Neural crest cell (in vitro differentiated cells): ENCODE measurements around the gene MUC5AC. TPM values are rescaled to one million over a fixed set of nuclear protein-coding genes. Genes with fewer than 3 reads are reported as not detected.

Experiments used
- DNase-seq: peaks from one replicate; pipeline ENCODE4 v3.0.0; 2021; ENCODE audit warnings: low read depth, mixed read lengths, low spot score
- H3K27ac Mint-ChIP-seq: one replicate; pipeline ENCODE4 v1.8.0; 2021; ENCODE audit warnings: mild to moderate bottlenecking, mixed read lengths; ENCODE audit not compliant: unreplicated experiment
- H3K27me3 Mint-ChIP-seq: 2 replicates; pipeline ENCODE4 v1.8.0; 2021; ENCODE audit warnings: low read depth, mild to moderate bottlenecking, mixed read lengths
- H3K36me3 Mint-ChIP-seq: 2 replicates; pipeline ENCODE4 v1.8.0; 2021; ENCODE audit warnings: low read depth, mild to moderate bottlenecking, mixed read lengths
- H3K4me1 Mint-ChIP-seq: 2 replicates; pipeline ENCODE4 v1.8.0; 2021; ENCODE audit warnings: mixed read lengths
- H3K4me3 Mint-ChIP-seq: one replicate; pipeline ENCODE4 v1.8.0; 2021; ENCODE audit warnings: mild to moderate bottlenecking, mixed read lengths
- H3K9me3 Mint-ChIP-seq: 2 replicates; pipeline ENCODE4 v1.8.0; 2021; ENCODE audit warnings: mixed read lengths
- total RNA-seq: library from RNA; stranded (reverse); gene quantifications from 2 replicates; pipeline ENCODE4 v1.2.1, GENCODE V29; 2021
- TF ChIP-seq, protein P1 (sequence below): fragments of 200-600 bp; sonication (generic); conservative IDR thresholded peaks from 2 replicates; pipeline ENCODE4 v1.5.0; 2021; ENCODE audit warnings: antibody characterized with exemption, mild to moderate bottlenecking

Gene MUC5AC
- total RNA-seq, 1 donor from 2014 or later, result not detected

DNA sequence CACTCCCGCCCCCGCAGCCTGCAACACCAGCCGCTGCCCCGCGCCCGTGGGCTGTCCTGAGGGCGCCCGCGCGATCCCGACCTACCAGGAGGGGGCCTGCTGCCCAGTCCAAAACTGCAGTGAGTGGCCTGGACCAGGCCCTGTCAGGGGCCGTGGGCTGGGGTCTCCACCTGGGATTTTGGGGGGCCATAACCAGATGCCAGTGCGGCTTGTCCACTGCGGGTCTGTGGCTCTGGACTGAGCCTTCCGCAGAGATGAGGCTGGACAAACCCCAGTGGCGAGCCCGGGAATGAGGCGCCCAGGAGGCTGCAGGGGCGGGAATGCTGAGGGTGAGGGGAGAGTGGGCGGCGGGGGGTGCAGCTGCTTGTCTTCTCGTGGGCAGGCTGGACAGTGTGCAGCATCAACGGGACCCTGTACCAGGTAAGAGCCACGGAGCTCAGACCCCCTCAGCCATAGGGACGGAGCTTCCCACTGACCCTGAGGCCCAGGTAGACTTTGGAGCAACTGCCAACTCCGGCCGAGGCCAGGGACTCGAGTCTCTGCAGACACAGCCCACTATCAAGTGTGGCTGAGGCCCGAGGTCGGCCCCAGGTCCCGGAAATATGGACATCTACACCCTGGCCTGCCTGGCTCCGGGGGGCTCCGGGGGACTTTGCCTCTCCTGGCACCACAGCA is 40.3 kb downstream of the MUC5AC start:
- H3K9me3 Mint-ChIP-seq, result no peaks in the 10 kb centered on the region
- H3K27me3 Mint-ChIP-seq, result no peaks in the 10 kb centered on the region
- H3K36me3 Mint-ChIP-seq, result no peaks in the 10 kb centered on the region
- H3K27ac Mint-ChIP-seq, result no peak overlapping the region
- no peak overlapping the region for H3K4me3 Mint-ChIP-seq
- TF ChIP-seq, protein P1, sequence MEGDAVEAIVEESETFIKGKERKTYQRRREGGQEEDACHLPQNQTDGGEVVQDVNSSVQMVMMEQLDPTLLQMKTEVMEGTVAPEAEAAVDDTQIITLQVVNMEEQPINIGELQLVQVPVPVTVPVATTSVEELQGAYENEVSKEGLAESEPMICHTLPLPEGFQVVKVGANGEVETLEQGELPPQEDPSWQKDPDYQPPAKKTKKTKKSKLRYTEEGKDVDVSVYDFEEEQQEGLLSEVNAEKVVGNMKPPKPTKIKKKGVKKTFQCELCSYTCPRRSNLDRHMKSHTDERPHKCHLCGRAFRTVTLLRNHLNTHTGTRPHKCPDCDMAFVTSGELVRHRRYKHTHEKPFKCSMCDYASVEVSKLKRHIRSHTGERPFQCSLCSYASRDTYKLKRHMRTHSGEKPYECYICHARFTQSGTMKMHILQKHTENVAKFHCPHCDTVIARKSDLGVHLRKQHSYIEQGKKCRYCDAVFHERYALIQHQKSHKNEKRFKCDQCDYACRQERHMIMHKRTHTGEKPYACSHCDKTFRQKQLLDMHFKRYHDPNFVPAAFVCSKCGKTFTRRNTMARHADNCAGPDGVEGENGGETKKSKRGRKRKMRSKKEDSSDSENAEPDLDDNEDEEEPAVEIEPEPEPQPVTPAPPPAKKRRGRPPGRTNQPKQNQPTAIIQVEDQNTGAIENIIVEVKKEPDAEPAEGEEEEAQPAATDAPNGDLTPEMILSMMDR, result no peak
- no peaks in the 10 kb centered on the region for H3K4me1 Mint-ChIP-seq
- DNase-seq, result no peak

DNA sequence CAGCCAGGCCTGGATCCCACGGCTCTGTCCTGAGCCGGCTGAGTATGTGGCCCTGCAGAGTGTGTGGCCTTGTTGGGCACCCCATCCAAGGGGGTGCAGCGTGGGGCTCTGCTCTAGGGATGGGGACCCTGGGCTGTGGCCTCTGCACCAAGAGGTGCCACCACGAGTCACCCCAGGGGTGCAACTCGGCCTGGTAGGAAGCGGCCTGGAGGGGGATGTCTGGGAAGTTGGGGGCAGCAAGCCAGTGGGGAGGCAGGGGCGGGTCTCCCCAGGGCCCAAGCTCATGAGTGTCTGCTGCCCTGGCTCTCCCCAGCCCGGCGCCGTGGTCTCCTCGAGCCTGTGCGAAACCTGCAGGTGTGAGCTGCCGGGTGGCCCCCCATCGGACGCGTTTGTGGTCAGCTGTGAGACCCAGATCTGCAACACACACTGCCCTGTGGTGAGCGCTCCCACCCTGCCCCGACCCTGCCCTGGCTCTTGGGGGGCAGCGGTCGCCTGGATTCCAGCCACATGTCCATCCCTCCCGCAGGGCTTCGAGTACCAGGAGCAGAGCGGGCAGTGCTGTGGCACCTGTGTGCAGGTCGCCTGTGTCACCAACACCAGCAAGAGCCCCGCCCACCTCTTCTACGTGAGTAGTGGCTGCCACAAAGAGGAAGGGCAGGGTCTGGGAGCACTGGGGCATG is 40.9 kb downstream of the MUC5AC start:
- H3K9me3 Mint-ChIP-seq, result no peaks in the 10 kb centered on the region
- H3K27ac Mint-ChIP-seq, result no peak overlapping the region
- no peaks in the 10 kb centered on the region for H3K36me3 Mint-ChIP-seq
- H3K4me1 Mint-ChIP-seq, result no peaks in the 10 kb centered on the region
- no peak overlapping the region for H3K4me3 Mint-ChIP-seq
- TF ChIP-seq, protein P1, result no peak
- H3K27me3 Mint-ChIP-seq, result no peaks in the 10 kb centered on the region
- DNase-seq, result no peak

DNA sequence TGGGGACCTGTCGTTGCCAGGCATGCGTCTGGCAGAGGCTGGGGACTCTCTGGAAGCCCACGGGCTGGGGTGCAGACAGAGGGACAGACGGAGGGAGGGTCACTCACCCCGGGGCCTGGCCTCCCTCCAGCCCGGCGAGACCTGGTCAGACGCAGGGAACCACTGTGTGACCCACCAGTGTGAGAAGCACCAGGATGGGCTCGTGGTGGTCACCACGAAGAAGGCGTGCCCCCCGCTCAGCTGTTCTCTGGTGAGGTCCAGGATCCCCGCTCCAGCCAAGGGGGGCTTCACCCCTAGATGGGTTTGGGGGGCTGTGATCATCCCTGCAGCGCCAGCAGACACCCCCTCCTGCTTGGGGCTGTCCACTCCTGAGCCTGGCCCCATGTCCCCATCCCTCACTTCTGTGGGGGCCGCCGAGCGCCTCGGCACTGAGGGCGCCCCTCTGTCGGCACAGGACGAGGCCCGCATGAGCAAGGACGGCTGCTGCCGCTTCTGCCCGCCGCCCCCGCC is 41.5 kb downstream of the MUC5AC start:
- TF ChIP-seq, protein P1, result no peak
- H3K9me3 Mint-ChIP-seq, result no peaks in the 10 kb centered on the region
- no peaks in the 10 kb centered on the region for H3K27me3 Mint-ChIP-seq
- H3K36me3 Mint-ChIP-seq, result no peaks in the 10 kb centered on the region
- H3K4me3 Mint-ChIP-seq, result no peak overlapping the region
- H3K27ac Mint-ChIP-seq, result no peak overlapping the region
- H3K4me1 Mint-ChIP-seq, result no peaks in the 10 kb centered on the region
- no peak for DNase-seq

DNA sequence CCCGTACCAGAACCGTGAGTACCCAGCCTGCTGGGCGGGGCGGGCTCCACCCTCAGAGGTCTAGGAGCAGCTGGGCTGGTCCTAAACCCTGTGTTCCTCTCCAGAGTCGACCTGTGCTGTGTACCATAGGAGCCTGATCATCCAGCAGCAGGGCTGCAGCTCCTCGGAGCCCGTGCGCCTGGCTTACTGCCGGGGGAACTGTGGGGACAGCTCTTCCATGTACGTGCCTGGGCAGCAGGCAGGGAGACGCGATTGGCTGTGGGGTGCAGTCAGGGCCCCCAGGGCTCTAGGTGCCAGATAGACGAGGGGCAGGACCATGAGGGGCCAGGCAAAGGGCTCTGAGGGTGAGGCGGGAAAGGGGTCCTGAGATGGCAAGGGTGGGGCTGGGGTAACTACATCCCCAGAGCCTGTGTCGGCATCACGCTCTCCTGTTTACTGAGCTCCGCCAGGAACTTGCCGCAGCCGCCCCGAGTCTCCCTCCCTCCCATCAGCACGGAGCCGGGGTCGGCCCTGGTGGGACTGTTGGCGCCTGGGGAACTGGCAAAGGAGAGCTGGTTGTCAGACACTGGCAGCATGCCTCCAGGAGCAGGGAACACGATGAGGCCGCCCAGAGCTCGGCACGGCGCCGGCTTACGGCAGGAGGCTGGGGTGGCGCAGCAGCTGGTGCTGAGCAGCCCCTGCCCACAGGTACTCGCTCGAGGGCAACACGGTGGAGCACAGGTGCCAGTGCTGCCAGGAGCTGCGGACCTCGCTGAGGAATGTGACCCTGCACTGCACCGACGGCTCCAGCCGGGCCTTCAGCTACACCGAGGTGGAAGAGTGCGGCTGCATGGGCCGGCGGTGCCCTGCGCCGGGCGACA is 42.2 kb downstream of the MUC5AC start:
- no peaks in the 10 kb centered on the region for H3K27me3 Mint-ChIP-seq
- H3K9me3 Mint-ChIP-seq, result no peaks in the 10 kb centered on the region
- no peak overlapping the region for H3K27ac Mint-ChIP-seq
- no peaks in the 10 kb centered on the region for H3K4me1 Mint-ChIP-seq
- no peaks in the 10 kb centered on the region for H3K36me3 Mint-ChIP-seq
- TF ChIP-seq, protein P1, result no peak
- DNase-seq, result no peak
- no peak overlapping the region for H3K4me3 Mint-ChIP-seq

DNA sequence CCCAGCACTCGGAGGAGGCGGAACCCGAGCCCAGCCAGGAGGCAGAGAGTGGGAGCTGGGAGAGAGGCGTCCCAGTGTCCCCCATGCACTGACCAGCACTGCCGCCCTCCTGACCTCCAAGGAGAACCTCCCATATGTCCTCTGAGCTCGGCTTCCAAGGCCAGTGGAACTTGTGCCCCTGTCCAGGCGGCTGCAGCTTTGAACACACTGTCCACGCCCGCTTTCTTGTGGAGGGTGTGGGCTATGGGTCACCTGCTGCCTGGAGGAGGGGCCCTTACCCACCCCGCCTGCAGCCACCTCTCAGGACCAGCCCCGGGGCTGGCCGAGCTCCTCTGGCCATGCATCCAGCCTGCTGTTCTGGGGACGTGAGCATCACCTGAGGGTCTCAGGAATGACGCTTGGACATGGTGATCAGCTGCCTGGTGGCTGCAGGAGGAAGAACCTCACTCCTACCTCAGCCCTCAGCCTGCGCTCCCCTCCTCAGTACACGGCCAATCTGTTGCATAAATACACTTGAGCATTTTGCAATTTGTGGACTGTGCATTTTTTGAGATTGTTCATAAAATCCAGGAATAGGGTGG is 42.9 kb downstream of the MUC5AC start:
- TF ChIP-seq, protein P1, result no peak
- no peaks in the 10 kb centered on the region for H3K36me3 Mint-ChIP-seq
- no peaks in the 10 kb centered on the region for H3K4me1 Mint-ChIP-seq
- no peaks in the 10 kb centered on the region for H3K9me3 Mint-ChIP-seq
- no peak for DNase-seq
- no peak overlapping the region for H3K27ac Mint-ChIP-seq
- H3K27me3 Mint-ChIP-seq, result no peaks in the 10 kb centered on the region
- no peak overlapping the region for H3K4me3 Mint-ChIP-seq
